Gastroesophageal sphincter (tissue), 4 donors: Measurements from ENCODE around the gene ANKRD17. TPM values are rescaled to one million over a fixed set of nuclear protein-coding genes. Genes with fewer than 3 reads are reported as not detected.
A peak's percentile ranks its signal among the peaks of the same experiment; 100 is the strongest.
"Not testable (repeated sequence)": the region's sequence is repeated elsewhere in the genome, so short reads cannot be mapped to it uniquely, and the experiment has no call there.

ENCODE experiments used
- ATAC-seq: fragments of 150-250 bp; one replicate; pipeline ENCODE4 v1.9.1; 2016; ENCODE audit warnings: mild to moderate bottlenecking, moderate library complexity
- H3K27ac ChIP-seq, 4 donors: fragments of 200-600 bp; sonication (generic) in 3 of 4; 1 replicate in 3 of 4; 2 replicates in 1 of 4; pipeline ENCODE4 v1.5.1; 2016 to 2019
- H3K27me3 ChIP-seq: fragments of 200-600 bp; sonication (generic); one replicate; pipeline ENCODE4 v1.5.1; 2019
- H3K36me3 ChIP-seq, 2 donors: fragments of 200-600 bp; sonication (generic); one replicate each; pipeline ENCODE4 v1.5.1; 2019; ENCODE audit warnings: control low read depth in 1 of 2
- H3K4me1 ChIP-seq, 3 donors: fragments of 200-600 bp; sonication (generic); 1 replicate in 2 of 3; 2 replicates in 1 of 3; pipeline ENCODE4 v1.5.1; 2016 to 2019; ENCODE audit warnings: control low read depth in 2 of 3
- H3K4me3 ChIP-seq, 2 donors: fragments of 200-600 bp; sonication (generic); one replicate each; pipeline ENCODE4 v1.5.1; 2019; ENCODE audit warnings: mild to moderate bottlenecking in 1 of 2, moderate library complexity in 1 of 2
- H3K9me3 ChIP-seq, 3 donors: fragments of 200-600 bp; sonication (generic); one replicate each; pipeline ENCODE4 v1.5.1; 2017 to 2019; ENCODE audit warnings: control low read depth in 2 of 3
- EP300 ChIP-seq: sonication (generic); formaldehyde crosslinking; IDR thresholded peaks from one replicate; pipeline ENCODE4 v1.6.1; 2017; ENCODE audit warnings: antibody characterized with exemption, mild to moderate bottlenecking
- POLR2A ChIP-seq, 2 donors: fragments of 450-650 bp; IDR thresholded peaks; one replicate each; pipeline ENCODE4 v1.6.1; 2017; ENCODE audit warnings: antibody characterized with exemption in 2 of 2, mild to moderate bottlenecking in 2 of 2, moderate library complexity in 1 of 2
- POLR2AphosphoS5 ChIP-seq: sonication (generic); formaldehyde crosslinking; IDR thresholded peaks from one replicate; pipeline ENCODE4 v1.6.1; 2017; ENCODE audit warnings: antibody characterized with exemption
- WGBS, 2 donors: methylation state at CpG; one replicate each; pipeline ENCODE4 v1.1.5; 2018; ENCODE audit warnings: low coverage in 1 of 2; 5-methylcytosine and 5-hydroxymethylcytosine counted together
- total RNA-seq, 4 donors: library from RNA; depleted of rRNA; stranded (reverse); fragments of >200 nt; gene quantifications; one replicate each; pipeline ENCODE4 v1.1.0, GENCODE V29; 2016
- TF ChIP-seq, protein P1 (sequence below), 4 experiments: fragments of 200-600 bp in 2 of 4; fragments of 450-650 bp in 2 of 4; sonication (generic) in 1 of 4; IDR thresholded peaks; one replicate each; pipeline ENCODE4 v1.5.1; 2017 to 2019; ENCODE audit warnings: antibody characterized with exemption in 4 of 4, mild to moderate bottlenecking in 2 of 4, moderate library complexity in 2 of 4

The ANKRD17 gene
- total RNA-seq, 4 donors from 2014 or later: 46.8 to 68.5 (median 59.1) TPM

DNA sequence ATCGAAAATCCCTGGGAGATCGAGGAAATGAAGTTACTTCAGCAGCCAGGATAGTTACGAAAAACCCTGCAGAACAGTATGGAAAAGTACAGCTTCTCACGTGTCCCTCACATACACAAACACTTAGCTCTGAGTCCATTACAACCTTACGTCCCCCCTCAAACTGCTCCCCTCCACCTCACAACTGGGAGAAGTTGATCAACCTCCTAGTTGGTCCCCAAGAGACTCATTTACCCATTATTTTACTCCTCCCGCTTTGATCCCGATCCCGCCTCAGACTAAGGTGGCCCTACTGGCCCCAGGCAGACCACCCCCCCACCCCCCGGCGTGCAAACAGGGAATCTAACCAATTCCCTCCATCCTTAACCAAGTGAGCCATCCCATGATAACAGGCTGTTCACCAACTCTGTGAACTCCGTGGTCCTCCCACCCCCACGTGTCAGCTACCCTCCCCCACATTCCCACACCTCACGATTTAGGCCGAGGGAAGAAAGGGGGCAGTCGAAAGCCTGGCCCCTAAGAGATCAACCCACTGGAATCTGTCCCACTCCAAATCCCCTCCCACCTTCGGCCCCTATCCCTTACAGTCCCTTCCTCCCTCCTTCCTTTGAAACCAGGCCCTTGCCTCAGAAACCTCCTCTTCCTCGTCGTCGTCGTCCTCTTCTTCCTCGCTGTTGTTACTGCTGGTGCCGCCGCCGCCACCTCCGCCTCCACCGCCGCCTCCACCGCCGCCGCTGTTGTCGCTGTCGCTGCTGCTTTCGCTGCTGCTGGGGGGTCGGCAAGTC is 755 bp downstream of the ANKRD17 start:
- 0 to 1% methylated on average over 10 to 18 of the region's 34 CpGs for WGBS, 2 donors
- Histone ChIP-seq H3K4me1 (peaks cover 6 to 65% (median 26%) of the 10 kb centered on the region in 3 donors), H3K27ac (peak overlapping the region; percentile 97 to 98 (median 98)), H3K9me3 (no peaks in the 10 kb centered on the region), H3K4me3 (peak overlapping the region; percentile 65 to 82), H3K36me3 (no peaks in the 10 kb centered on the region), H3K27me3 (no peaks in the 10 kb centered on the region)
- TF ChIP-seq POLR2AphosphoS5: no peak
- TF ChIP-seq, protein P1, sequence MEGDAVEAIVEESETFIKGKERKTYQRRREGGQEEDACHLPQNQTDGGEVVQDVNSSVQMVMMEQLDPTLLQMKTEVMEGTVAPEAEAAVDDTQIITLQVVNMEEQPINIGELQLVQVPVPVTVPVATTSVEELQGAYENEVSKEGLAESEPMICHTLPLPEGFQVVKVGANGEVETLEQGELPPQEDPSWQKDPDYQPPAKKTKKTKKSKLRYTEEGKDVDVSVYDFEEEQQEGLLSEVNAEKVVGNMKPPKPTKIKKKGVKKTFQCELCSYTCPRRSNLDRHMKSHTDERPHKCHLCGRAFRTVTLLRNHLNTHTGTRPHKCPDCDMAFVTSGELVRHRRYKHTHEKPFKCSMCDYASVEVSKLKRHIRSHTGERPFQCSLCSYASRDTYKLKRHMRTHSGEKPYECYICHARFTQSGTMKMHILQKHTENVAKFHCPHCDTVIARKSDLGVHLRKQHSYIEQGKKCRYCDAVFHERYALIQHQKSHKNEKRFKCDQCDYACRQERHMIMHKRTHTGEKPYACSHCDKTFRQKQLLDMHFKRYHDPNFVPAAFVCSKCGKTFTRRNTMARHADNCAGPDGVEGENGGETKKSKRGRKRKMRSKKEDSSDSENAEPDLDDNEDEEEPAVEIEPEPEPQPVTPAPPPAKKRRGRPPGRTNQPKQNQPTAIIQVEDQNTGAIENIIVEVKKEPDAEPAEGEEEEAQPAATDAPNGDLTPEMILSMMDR (IDR thresholded peaks at IDR 0.05): no peak
- no peak for TF ChIP-seq POLR2A (IDR thresholded peaks at IDR 0.05)
- no peak for TF ChIP-seq EP300
- ATAC-seq: no peak

DNA sequence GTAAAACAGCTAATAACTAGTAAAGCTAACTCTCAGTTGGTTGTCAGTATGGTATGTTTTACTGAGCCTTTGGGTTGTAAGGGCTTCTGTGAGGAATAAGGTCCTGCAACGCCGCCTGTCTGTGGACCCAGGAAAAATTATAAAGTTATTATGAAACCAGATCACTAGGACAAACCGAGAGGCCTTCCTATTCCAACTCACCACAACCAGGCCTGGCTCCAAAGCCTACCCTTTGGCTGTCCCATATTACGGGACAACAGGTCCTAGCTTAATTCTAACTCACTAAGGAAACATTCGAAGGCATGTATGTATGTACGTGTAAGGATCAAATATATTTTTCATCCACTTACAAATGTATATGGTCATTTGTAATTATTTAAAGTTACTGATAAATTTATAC is 1.4 kb downstream of the ANKRD17 start:
- peak overlapping the region; percentile 97 to 98 (median 98) for H3K27ac ChIP-seq
- ATAC-seq: peak; percentile 47
- no peaks in the 10 kb centered on the region for H3K36me3 ChIP-seq
- no peaks in the 10 kb centered on the region for H3K9me3 ChIP-seq
- H3K4me1 ChIP-seq: peaks cover 7 to 71% (median 26%) of the 10 kb centered on the region in 3 donors
- WGBS, 2 donors: 0 to 1% methylated on average over 5 to 6 of the region's 6 CpGs
- TF ChIP-seq EP300: no peak
- TF ChIP-seq, protein P1 (IDR thresholded peaks at IDR 0.05): peak; percentile 52 to 82 (median 80)
- TF ChIP-seq POLR2AphosphoS5: peak; percentile 28
- no peak for TF ChIP-seq POLR2A (IDR thresholded peaks at IDR 0.05)
- H3K27me3 ChIP-seq: no peaks in the 10 kb centered on the region
- H3K4me3 ChIP-seq: peak overlapping the region; percentile 65 to 82

DNA sequence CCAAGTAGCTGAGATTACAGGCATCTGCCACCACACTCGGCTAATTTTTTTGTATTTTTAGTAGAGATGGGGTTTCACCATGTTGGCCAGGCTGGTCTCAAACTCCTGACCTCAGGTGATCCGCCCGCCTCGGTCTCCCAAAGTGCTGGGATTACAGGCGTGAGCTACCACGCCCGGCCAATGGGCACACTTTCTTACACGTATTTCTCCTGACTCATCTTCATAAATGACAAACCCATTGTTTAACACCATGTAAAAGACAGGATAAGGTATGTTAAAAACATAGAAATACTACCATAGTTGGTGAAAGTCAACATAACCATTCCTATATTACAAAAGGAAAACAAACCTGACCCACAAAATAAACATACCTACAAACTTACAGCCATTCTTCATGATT is 2.8 kb downstream of the ANKRD17 start:
- not testable (repeated sequence) for ATAC-seq, H3K27me3 ChIP-seq, H3K27ac ChIP-seq, H3K36me3 ChIP-seq, H3K9me3 ChIP-seq
- Histone ChIP-seq H3K4me1 (peaks cover 7 to 70% (median 26%) of the 10 kb centered on the region in 3 donors), H3K4me3 (peak overlapping the region in 1 of 2 donors; percentile 82)
- WGBS, 2 donors: 83 to 84% methylated on average over 1 to 3 of the region's 8 CpGs

DNA sequence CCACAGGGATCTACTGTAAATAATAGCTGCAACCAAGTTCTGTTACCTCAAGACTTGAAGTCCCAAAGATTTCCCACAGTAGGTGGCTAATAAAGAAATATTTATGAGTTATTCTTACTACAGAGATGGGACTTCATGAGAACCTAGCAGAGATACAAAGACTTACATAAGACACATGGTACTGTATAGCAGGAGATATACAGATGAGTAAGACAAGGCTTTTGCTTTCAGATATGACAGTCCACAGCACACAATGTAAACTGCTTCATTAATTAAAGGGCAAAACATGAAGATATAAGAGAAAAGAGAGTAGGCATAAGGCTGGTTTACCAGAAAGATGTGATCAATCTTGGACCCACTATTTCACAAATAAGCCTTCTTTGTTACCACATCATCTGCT is 6.6 kb downstream of the ANKRD17 start:
- no peaks in the 10 kb centered on the region for H3K27me3 ChIP-seq
- peaks cover 7 to 56% (median 17%) of the 10 kb centered on the region in 3 donors for H3K4me1 ChIP-seq
- no peak overlapping the region for H3K27ac ChIP-seq
- TF ChIP-seq POLR2AphosphoS5 (no peak), EP300 (no peak), POLR2A (IDR thresholded peaks at IDR 0.05) (no peak)
- TF ChIP-seq, protein P1 (IDR thresholded peaks at IDR 0.05): no peak
- H3K9me3 ChIP-seq: no peaks in the 10 kb centered on the region
- no peak overlapping the region for H3K4me3 ChIP-seq
- no peaks in the 10 kb centered on the region for H3K36me3 ChIP-seq
- ATAC-seq: no peak

DNA sequence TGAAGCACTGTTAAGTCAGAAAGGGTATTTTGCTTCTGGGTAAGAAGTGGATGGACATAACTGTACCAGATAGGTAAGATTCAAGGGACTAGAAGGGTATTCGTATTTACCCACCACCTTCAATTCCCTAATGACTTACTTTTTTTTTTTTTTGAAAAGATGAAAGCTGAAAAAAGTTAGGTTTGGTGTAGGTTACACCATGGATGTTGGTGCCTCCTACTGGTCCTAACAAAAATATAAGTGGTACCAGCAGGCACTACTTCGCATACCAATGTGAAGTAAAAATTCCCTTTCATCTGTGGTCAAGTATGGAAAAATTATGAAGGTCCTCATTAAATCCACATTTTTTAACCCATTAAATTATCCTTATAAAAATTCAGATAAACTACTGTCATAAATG is 7.2 kb downstream of the ANKRD17 start:
- Histone ChIP-seq H3K4me1 (peaks cover 7 to 50% (median 11%) of the 10 kb centered on the region in 3 donors), H3K27ac (no peak overlapping the region), H3K27me3 (no peaks in the 10 kb centered on the region), H3K36me3 (no peaks in the 10 kb centered on the region), H3K4me3 (no peak overlapping the region), H3K9me3 (no peaks in the 10 kb centered on the region)
- ATAC-seq: no peak
- no peak for TF ChIP-seq EP300
- no peak for TF ChIP-seq POLR2A (IDR thresholded peaks at IDR 0.05)
- no peak for TF ChIP-seq POLR2AphosphoS5
- TF ChIP-seq, protein P1 (IDR thresholded peaks at IDR 0.05): no peak
- WGBS, 2 donors: 77 to 94% methylated on average over 2 of the region's 2 CpGs
